CD4-positive, alpha-beta T cell treated with Interleukin-4 for 1 hour (primary cell): ENCODE data around the gene PC.

Source experiments
- DNase-seq, 2 donors: peaks; one replicate each; pipeline ENCODE4 v3.0.0-alpha.2; 2020 to 2022

Gene PC

DNA sequence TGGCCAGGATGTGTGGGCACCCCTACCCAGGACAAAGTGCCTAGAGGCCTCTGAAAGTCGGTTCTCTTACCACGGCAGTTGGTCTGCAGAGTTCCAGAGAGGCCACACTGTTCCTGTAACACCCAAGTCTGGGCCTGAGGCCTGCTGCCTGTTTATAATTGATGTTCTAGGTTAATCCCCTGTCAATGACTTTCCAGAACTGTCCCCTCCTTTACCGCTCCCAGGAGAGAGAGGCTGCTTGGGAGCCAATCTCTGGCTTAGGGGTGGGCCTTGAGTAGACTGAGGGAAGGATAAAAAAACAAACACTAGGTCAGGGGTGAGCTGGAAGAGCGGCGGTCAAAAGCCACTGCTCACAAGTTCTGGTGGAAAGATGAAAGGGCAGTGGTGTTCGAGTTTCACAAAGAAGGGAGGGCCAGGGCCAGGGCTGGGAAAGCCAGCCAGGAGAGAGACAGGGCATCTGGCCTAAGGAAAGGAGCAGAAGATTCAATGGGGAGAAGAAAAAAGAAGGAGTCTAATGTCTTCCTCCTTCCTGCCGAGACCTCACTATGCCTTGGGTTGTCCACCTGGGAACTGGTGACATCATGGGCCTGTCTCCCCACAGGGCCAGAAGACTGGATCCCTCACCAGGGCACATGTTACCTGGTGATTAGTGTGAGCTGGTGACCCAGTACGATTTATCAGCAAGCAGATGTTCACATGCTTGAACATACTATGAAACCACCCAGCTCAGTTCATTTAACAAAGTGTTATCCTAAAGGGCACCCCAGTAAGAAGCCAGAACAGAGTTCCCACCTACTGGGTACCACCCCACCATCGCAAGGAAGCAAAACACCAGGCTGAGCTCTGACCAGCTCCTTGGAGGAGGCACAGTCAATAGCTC is 50.2 kb downstream of the PC start:
- no peak for DNase-seq

- no peak for DNase-seq
Measured at GRCh38 chr11:66906061-66906733, 52.0 kb downstream of the PC start.

DNA sequence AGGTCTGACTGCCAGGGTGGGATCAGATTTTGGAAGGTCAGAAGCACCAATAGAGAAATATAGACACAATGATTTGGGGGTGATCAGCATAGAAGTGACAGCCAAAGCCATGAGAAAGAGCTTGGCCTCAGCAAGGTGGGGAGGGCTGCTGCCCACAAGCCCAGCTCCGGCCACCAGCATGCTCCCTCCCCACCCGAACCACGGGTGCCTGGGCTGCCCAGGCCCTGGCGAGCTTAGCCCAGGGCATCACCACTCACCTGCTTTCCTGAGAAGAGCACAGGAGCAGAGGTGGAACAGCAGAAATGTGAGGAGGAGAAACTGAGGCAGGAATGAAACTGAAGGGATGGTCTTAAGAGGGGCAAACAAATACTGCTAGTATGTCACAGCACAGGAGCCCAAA is 52.6 kb downstream of the PC start:
- DNase-seq = no peak

DNA sequence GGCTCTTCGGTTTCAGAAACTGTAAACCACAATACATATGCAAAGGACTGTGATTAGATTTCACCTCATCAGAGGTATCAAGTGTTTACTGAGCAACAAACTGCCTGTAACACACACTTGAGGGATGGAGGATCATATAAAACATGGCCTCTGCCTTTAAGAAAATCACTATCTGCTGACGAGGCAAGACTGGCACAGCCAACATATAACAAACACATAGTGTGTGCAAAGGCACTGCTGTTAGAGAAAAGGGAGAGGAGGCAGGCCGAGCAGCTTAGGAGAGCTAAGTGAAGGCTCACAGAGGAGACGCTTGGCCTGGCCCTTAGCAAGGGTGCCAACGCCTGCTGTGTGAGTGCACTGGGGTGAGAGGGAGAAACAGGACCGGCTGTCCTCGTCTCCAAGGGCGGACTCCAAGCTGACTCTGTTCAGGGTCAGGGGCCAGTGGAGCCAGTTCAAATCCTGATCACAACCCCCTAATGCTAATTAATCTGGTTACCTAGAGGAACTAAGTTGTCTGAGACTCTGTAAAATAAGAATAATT is 53.1 kb downstream of the PC start:
- no peak for DNase-seq

DNA sequence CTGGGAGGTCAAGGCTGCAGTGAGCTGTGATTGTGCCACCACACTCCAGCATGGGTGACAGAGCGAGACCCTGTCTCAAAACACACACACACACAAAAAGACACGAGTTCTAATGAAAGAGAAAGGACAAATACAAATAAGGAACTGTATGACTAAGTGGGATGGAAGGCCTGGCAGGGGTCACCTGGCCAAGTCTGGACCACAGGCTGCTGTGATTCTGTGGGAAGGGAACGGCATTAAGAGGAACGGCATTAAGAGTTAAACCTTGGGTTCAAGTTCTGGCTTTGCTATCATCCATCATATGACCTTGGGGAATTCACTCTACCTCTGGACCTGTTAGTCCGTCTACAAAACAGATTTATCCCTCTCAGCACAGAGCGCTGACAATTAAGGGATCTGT is 53.6 kb downstream of the PC start:
- no peak for DNase-seq

DNA sequence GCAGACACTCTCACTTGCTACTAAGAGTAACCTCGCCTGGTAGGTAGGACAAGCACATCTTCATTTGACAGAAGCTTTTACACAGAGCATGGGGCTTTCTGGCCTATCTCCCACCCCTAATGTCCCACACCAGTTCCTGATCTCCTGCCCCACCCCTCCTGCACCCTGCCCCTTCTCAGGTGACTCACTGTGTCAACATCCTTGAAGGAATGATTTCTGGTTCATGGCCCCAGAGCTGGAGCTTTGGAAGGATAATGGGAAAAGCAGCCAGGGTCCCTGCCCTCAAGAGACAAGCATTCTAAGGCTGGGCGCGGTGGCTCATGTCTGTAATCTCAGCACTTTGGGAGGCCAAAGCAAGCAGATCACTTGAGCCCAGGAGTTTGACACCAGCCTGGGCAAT is 54.1 kb downstream of the PC start:
- no peak for DNase-seq

DNA sequence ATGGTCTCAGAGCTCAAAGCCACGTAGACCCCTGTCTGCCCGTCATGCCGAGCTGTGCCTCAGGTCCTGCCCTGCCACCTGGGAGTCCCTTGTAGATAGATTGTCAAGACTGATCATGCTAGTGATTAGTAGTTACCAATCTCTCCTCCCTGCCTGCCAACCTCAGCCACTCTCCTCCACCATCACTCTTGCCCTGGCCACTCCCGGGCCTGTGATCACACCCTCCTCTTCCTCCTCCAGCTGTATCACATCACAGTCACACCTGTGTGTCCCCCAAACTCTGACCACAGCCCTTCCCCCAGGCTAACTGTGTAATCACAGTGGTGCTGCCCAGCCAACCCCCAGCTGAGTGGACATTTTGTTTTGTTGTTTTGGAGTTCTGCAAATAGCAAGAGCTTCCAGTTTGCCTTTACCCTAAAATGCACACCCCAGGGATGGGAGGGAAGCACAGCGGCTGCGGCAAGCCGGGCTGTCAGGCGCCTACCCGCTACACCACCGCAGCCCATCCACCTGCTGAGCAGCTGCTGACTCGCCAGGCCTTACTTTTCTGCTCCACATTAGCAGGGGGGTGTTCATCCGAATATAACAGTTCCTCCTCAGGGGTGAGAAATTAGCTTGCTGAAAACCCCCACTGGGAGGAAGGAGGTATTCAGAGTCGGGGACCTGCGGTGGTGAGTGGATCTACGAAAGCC is 55.6 kb downstream of the PC start:
- no peak for DNase-seq

DNA sequence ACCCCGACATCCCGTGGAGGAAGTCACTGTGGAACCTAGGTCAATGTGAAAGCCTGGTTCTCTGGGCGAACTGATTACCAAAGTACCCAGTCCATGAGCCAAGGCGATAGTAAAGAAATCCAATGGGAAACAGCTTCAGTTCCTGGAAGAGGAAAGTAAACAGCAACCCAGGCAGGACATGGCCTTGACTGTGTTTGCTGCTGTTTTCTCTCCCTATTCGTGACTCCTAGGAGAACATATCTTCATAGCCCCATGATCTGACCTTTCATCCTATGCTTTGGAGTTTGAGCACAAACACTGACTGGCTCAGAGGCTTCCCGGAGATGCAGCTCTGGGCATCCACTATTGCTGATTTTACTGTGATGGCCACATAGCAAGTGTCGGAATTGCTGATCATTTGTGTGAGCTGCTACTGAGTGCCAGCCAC is 56.2 kb downstream of the PC start:
- DNase-seq = no peak

- DNase-seq = no peak
Measured at GRCh38 chr11:66894141-66894540, 64.0 kb downstream of the PC start.

GRCh38 chr11:66892911-66893310 is 65.3 kb downstream of the PC start:
- DNase-seq = no peak

DNA sequence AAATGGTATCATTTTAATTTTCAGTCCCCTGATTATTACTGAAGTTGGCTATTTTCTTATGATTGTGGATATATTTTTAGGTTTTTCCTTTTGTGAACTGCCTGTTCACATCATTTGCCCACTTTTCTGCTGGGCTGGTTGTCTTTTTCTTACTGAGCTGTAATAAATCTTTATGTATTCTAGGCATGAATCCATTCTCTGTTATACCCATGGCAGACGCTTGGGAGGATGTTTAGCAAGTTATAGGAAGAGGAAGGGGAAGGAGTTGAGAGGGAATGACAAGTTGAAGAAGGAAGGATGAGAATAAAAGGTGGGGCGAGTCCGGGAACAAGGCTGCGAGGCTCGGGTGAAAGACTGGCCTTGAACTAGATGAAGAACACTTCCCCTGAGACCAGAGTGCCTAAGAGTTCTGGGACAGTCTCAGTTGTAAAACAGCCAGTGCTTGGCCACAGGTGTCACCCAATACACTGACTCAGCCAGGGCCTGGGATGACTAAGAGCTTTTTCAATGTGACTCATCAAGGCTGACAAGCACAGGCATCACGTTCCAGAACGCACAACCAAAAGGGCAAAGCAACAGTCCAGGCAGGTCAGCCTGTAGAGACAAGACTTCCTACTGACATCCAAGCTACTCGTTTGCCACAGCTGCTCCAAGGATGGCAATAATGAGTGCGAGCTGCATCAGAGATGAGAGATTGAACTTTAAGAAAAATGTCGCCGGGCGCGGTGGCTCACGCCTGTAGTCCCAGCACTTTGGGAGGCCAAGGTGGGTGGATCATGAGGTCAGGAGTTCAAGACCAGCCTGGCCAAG is 66.1 kb downstream of the PC start:
- no peak for DNase-seq

DNA sequence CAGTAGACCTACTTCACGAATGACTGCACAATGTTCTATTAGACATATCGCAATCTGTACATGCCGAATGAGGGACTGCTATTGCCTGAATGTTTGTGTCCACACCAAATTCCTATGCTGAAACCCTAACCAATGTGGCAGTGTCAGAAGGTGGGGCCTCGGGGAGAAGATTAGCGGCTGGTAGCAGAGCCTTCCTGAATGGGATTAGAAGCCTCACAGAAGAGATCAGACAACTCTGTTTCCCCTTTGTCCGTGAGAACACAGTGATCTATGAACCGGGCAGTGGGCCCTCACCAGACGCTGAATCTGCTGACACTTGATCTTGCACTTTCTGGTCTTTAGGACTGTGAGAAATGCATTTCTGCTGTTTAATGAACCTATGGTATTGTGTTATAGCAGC is 68.2 kb downstream of the PC start:
- no peak for DNase-seq

GRCh38 chr11:66888282-66888681 is 69.9 kb downstream of the PC start:
- DNase-seq = no peak

DNA sequence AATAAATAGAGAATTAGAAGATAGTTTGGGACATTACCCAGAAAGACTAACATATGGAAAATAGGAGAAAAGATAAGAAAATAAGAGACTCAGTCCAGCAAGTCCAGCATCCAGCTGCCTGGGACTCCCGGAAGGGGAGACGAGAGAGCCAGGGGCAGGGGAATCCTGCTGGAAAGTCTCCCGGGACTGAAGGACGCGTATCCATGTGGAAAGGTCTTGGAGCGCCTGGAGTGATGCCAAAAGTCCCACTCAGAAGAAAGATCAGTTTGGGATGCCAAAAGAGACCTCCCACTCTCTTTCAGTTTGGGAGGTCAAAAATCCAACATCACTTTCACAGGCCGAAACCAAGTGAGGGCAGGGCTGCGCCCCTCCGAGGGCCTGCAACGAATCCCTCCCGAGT is 70.7 kb downstream of the PC start:
- no peak for DNase-seq

DNA sequence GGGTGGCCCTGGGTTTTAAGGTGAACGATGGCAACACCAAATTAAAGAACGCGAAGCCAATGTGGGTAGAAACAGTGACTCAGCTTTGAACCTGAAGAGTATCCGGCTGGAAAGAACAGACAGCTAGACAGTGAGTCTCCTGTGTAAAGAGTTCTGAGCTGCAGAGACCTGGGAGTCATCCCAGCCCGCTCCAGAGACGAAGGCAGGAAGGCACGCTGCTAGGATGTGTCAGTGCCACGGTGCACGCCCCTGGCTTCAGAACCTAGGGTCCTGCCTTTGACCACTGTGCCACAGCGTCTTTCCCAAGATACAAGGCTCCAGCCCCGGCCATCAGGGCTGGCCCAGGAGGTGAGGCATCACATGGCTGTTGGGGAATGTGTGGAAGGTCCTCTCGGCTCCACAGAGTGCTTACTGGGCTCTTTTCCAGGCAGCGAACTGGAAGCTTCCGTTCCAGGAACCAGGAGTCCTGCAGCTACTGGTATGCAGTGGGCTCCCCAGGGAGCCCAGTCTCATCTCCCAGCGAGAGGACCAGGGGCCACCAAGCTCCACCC is 71.4 kb downstream of the PC start:
- DNase-seq = no peak

- DNase-seq = no peak
Measured at GRCh38 chr11:66885950-66886440, 72.2 kb downstream of the PC start.

GRCh38 chr11:66885469-66885868 is 72.7 kb downstream of the PC start:
- DNase-seq = no peak

- no peak for DNase-seq
Measured at GRCh38 chr11:66884443-66884842, 73.7 kb downstream of the PC start.

DNA sequence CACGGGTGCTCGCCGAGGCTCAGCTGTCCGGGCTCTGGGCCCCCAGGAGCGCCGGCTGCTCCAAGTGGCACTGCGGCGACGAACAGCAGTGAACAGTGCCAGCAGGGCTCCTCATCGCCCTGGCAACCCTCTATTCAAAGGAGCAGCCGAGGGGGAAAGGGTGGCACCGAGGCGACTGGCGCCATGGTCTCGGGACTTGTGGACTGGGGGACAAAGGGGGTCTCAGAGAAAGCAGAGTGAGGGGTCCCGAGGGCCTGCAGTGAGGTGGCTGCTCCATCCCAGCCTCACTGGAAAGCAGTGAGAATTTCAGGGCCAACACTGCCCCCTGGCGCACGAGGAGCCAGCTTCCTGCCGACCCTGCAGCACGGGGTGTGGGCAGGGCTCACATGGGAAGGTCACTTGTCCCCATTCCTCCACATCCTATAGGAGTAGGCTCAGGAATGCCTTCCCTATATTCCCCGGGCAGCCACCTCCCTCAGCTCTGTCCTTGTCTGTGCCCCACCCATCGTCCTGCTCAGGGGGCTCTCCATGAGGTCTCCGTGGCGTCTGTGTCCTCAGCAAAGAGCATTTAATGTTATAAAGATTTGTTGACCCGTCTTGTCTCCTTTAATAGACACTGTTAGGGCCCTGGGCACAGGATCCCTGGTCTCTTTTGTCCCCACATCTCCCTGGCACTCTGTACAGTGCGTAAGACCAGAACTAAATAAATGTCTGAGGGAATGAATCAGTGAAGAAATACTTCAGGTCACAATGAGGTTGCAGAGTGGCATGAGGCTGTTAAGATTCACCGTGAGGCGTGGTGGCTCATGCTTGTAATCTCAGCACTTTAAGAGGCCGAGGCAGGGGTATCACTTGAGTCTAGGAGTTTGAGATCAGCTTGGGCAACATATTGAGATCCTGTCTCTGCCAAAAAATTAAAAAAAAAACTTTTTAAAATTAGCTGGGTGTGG is 74.9 kb downstream of the PC start:
- peak; percentile 50 to 53 for DNase-seq

DNA sequence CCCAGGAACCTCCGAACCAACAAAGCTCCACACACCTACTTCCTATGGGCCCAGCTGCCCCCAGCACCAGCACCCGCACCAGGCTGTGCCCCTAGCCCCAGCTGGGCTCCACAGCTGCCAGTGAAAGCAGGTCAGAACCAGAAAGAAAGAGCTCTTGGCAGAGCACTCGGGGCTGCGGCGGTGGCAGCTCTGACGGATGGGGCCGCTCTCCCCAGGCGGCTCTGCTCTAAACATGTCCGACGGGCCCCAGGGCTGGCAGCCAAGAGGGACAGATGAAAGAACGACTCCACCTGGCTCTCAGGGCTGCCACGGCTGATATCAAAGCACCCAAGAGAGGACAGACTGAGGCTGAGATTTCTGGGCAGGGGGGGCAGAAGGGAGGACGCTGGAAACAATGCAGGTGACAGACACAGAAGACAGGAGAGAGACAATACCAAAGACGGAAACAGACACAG is 75.6 kb downstream of the PC start:
- DNase-seq = no peak

DNA sequence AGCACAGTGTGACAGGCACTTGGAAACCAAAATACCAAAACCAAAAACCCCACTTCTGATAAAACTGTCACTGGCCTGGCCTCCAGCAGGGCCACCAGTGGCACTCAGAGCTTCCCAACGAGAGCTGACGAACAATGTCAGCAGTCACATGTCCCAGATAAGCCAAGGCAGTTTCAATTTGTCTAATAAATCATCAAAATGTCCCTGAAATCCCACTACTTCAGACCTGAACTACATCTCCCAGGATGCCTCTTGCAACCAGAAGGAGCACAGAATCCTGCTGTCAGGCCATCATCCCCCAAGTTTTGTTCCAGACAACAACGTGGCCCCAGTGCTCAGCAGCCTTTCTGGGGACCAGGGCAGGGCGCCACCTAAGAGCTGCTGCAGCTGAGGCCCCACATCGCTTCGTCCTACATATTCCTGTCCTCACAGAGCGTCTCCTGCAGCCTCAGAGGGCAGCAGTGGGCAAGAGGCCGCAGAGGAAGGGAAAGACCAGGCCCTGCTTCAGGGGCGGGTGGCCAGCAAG is 76.2 kb downstream of the PC start:
- no peak for DNase-seq
